ENCODE data around the gene ACTR1A. TPM values are rescaled to one million over a fixed set of nuclear protein-coding genes. Genes with fewer than 3 reads are reported as not detected.

Gene ACTR1A
- total and polyA plus RNA-seq, 9 of the 15 experiments (the other 6 are each of a cell fraction or from before 2014, with no cell fraction given) = 36.3 to 77.2 (median 49.6) TPM

DNA sequence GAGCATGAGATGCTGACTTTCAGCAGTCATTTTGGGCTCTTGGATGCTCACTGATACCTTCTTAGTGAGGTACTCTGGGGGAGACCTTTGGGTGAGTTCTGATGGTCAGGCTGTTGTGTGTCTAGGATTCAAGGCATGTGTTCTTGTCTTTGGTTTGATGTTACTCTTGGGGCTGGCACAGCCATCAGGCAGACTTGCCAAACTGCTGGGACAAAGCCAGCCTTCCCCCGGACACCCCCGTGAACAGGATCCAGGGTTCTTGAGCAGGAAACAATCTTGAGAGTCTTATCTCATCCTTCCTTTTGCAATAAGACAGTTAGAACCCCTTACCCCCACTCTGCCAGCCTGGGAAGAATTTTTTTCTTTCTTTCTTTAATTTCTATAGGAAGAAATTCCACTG, 43.5 kb upstream of the ACTR1A start:
- no peak overlapping the region for H2AFZ ChIP-seq (ENCODE audit: low read depth, low read length)
- 0% methylated on average over 1 of the region's 2 CpGs for WGBS (ENCODE audit: insufficient coverage, low coverage, missing lambda C conversion rate)
- ChIA-PET CTCF (ENCODE audit: low intra/inter-chr PET ratio) (no interaction called here), POLR2A (no interaction called here)
- FAIRE-seq = no peak
- no peak overlapping the region for H3K4me3 ChIP-seq
- no peaks in the 10 kb centered on the region for H3K9me3 ChIP-seq (replicated peaks; ENCODE audit: control insufficient read depth, insufficient read depth, low read depth, low read length)
- in situ Hi-C loops (cut with MboI) (no loop called here), intact Hi-C loops (cut with micrococcal nuclease) (no loop called here)
- no peak overlapping the region for H3K4me2 ChIP-seq (ENCODE audit: insufficient read depth, low read length)
- no peaks in the 10 kb centered on the region for H4K20me1 ChIP-seq (replicated peaks; ENCODE audit: control insufficient read depth, insufficient read depth, low read length)
- H3K27ac ChIP-seq (ENCODE audit: extremely low read depth, low read depth, low read length) = no peak overlapping the region
- peaks cover 4 to 5% of the 10 kb centered on the region in 2 experiments; a peak in 3 of 5 replicates for H3K4me1 ChIP-seq (replicated peaks in 1 of 2; ENCODE audit: control insufficient read depth in 2 of 2, insufficient read depth in 2 of 2, low read length in 2 of 2)
- no peaks in the 10 kb centered on the region for H3K9me1 ChIP-seq (ENCODE audit: control insufficient read depth, insufficient read depth, low read length)
- H3K79me2 ChIP-seq (ENCODE audit: control insufficient read depth, insufficient read depth, low read length) = no peaks in the 10 kb centered on the region
- no peak for ATAC-seq
- no peak overlapping the region for H3K9ac ChIP-seq (ENCODE audit: insufficient read depth in 1 of 2, low read depth in 2 of 2, low read length in 2 of 2)
- H3K36me3 ChIP-seq (ENCODE audit: control insufficient read depth, insufficient read depth, low read length) = no peaks in the 10 kb centered on the region
- DNase-seq (ENCODE audit: extremely low read depth in 1 of 4, low spot score in 3 of 4) = no peak
- no peaks in the 10 kb centered on the region for H3K27me3 ChIP-seq (ENCODE audit: control insufficient read depth in 2 of 2, insufficient read depth in 2 of 2, low read length in 2 of 2)
- no TSS peak for BruUV-seq (replicated peaks)
- TF ChIP-seq RBM17 (IDR thresholded peaks at IDR 0.05; ENCODE audit: borderline replicate concordance, low read depth, low read length) (no peak), SNRNP70 (optimal IDR thresholded peaks at IDR 0.05; ENCODE audit: low read depth, low read length) (no peak), OTX1 (CRISPR knock-in tag; IDR thresholded peaks at IDR 0.05) (no peak), JUN (IDR thresholded peaks at IDR 0.05; ENCODE audit: borderline replicate concordance, low read depth, low read length) (no peak), JUN (CRISPR knock-in tag; IDR thresholded peaks at IDR 0.05; ENCODE audit: borderline replicate concordance) (no peak), POLR2H (tag; IDR thresholded peaks at IDR 0.05; ENCODE audit: low read depth) (no peak), ETV6 (IDR thresholded peaks at IDR 0.05; ENCODE audit: borderline replicate concordance in 1 of 2, low read depth in 2 of 2, low read length in 1 of 2) (no peak), ETV6 (CRISPR knock-in tag; IDR thresholded peaks at IDR 0.05; ENCODE audit: borderline replicate concordance) (no peak), CC2D1A (IDR thresholded peaks at IDR 0.05) (no peak)
- TF ChIP-seq, protein P1, sequence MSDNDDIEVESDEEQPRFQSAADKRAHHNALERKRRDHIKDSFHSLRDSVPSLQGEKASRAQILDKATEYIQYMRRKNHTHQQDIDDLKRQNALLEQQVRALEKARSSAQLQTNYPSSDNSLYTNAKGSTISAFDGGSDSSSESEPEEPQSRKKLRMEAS (CRISPR knock-in tag; IDR thresholded peaks at IDR 0.05) = no peak
- TF ChIP-seq, protein P2, sequence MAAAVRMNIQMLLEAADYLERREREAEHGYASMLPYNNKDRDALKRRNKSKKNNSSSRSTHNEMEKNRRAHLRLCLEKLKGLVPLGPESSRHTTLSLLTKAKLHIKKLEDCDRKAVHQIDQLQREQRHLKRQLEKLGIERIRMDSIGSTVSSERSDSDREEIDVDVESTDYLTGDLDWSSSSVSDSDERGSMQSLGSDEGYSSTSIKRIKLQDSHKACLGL (CRISPR knock-in tag; IDR thresholded peaks at IDR 0.05; ENCODE audit: borderline replicate concordance, poor library complexity, severe bottlenecking) = no peak
- TF ChIP-seq, protein P3, sequence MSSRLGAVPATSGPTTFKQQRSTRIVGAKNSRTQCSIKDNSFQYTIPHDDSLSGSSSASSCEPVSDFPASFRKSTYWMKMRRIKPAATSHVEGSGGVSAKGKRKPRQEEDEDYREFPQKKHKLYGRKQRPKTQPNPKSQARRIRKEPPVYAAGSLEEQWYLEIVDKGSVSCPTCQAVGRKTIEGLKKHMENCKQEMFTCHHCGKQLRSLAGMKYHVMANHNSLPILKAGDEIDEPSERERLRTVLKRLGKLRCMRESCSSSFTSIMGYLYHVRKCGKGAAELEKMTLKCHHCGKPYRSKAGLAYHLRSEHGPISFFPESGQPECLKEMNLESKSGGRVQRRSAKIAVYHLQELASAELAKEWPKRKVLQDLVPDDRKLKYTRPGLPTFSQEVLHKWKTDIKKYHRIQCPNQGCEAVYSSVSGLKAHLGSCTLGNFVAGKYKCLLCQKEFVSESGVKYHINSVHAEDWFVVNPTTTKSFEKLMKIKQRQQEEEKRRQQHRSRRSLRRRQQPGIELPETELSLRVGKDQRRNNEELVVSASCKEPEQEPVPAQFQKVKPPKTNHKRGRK (tag; IDR thresholded peaks at IDR 0.05) = no peak
- TF ChIP-seq, protein P4, sequence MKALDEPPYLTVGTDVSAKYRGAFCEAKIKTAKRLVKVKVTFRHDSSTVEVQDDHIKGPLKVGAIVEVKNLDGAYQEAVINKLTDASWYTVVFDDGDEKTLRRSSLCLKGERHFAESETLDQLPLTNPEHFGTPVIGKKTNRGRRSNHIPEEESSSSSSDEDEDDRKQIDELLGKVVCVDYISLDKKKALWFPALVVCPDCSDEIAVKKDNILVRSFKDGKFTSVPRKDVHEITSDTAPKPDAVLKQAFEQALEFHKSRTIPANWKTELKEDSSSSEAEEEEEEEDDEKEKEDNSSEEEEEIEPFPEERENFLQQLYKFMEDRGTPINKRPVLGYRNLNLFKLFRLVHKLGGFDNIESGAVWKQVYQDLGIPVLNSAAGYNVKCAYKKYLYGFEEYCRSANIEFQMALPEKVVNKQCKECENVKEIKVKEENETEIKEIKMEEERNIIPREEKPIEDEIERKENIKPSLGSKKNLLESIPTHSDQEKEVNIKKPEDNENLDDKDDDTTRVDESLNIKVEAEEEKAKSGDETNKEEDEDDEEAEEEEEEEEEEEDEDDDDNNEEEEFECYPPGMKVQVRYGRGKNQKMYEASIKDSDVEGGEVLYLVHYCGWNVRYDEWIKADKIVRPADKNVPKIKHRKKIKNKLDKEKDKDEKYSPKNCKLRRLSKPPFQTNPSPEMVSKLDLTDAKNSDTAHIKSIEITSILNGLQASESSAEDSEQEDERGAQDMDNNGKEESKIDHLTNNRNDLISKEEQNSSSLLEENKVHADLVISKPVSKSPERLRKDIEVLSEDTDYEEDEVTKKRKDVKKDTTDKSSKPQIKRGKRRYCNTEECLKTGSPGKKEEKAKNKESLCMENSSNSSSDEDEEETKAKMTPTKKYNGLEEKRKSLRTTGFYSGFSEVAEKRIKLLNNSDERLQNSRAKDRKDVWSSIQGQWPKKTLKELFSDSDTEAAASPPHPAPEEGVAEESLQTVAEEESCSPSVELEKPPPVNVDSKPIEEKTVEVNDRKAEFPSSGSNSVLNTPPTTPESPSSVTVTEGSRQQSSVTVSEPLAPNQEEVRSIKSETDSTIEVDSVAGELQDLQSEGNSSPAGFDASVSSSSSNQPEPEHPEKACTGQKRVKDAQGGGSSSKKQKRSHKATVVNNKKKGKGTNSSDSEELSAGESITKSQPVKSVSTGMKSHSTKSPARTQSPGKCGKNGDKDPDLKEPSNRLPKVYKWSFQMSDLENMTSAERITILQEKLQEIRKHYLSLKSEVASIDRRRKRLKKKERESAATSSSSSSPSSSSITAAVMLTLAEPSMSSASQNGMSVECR (CRISPR knock-in tag; IDR thresholded peaks at IDR 0.05) = no peak
